GM21576 (cell line): ENCODE measurements around the gene MAPK4.
"Not testable (repeated sequence)": the region's sequence is repeated elsewhere in the genome, so short reads cannot be mapped to it uniquely, and the experiment has no call there.

ENCODE experiments used
- ATAC-seq: cut with Tn5 transposase; IDR thresholded peaks from one replicate; pipeline ENCODE4 v1.9.1; 2021; ENCODE audit warnings: mild to moderate bottlenecking, moderate library complexity; ENCODE audit not compliant: unreplicated experiment

MAPK4 gene

GRCh38 chr18:50679056-50679455 is 119.2 kb downstream of the MAPK4 start:
- ATAC-seq: no peak

DNA sequence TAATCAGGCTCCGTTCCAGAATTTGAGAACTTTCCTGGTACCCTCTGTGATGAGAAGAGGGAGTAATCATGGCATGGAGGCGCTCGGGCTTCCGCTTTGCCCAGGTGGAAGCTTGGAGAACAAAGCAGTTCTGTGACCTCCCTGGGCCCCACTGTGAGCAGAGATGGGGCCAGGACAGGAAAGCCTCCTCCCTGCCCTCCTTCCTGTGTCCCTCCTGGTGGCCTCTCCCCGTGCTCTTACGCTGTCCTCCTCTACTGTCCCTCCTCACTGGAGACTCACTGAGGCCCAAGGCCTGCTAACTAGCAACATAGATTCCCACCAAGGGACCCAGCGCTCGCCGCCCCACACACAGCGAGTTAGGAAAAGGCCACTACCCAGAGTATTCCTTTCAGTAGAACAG is 119.8 kb downstream of the MAPK4 start:
- no peak for ATAC-seq

GRCh38 chr18:50680966-50681365 is 121.1 kb downstream of the MAPK4 start:
- ATAC-seq: no peak

- ATAC-seq: no peak
Measured at GRCh38 chr18:50682852-50683251, 123.0 kb downstream of the MAPK4 start.

- ATAC-seq: no peak
Measured at GRCh38 chr18:50686409-50686808, 126.5 kb downstream of the MAPK4 start.

GRCh38 chr18:50687491-50687890 is 127.6 kb downstream of the MAPK4 start:
- ATAC-seq: no peak

DNA sequence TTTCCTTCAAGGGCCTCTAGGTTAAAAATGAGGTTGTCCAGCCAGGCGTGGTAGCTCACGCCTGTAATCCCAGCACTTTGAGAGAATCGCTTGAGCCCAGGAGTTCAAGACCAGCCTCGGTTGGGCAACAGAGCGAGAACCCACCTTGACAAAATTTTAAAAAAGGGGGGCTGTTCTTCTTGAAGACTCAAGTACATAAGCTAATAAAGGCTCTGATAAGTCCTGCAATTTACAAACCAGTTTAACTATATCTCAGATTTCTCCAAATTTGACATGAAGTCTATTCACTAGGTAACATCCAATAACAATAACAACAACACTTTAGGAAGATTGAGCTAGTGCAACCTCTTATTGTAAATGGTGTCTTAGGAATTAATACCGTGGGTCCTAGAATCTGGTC is 129.7 kb downstream of the MAPK4 start:
- ATAC-seq: no peak

DNA sequence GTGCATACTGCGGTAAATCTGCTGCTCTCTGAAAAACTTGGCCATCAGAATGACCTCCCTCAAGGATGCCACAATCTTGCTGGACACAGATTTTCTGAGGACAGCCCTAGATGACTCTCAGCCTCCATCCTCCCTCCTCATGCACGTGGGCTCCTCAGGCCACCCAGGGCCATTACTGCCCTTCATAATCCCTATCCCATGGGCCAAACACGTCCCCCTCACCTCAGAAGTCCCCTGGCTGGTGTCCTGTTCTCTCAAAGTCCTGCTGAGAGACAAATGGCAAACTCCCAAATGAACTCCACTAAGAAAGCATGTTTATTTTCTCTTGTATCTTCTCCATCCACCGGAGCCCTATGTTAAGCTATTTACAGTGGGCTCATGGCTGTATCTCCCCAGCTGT is 134.3 kb downstream of the MAPK4 start:
- ATAC-seq: no peak

- no peak for ATAC-seq
Measured at GRCh38 chr18:50695431-50696176, 135.7 kb downstream of the MAPK4 start.

DNA sequence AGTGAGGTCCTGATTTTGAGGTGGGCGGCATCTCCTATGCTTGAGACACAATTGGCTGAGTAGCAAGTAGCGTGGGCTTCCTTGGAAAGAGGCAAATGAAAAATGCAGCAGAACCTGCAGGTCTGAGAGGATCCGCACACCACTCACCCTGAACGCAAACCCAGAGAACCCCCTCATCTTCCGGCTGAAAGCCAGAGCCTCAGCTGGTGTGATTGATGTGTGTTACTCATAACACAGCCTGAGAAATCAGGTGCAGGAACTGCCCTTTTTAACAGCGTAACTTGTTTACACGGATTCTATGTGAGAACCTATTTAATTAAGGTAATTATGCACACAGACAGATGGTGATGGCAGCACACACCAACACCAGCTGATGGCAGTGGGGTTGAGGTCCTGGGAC is 136.5 kb downstream of the MAPK4 start:
- no peak for ATAC-seq

DNA sequence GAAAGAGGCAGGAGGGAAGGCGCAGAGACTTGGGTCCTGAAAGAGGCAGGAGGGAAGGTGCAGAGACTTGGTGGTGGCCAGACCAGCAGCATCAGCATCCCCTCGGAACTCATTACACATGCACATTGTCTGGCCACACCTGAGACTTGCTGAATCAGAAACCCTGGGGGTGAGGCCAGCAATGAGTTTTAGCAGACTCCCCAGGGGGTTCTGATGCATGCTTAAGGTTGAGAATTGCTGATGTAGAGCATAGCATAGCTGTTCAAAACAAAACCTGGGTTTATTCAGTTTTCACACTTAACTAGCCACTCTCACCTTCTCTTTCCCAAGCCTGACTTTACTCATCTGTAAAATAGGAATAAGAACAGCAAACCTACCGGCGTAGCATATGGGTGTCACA is 137.0 kb downstream of the MAPK4 start:
- peak; percentile 66 for ATAC-seq

GRCh38 chr18:50697509-50697908 is 137.6 kb downstream of the MAPK4 start:
- ATAC-seq: peak; percentile 31

DNA sequence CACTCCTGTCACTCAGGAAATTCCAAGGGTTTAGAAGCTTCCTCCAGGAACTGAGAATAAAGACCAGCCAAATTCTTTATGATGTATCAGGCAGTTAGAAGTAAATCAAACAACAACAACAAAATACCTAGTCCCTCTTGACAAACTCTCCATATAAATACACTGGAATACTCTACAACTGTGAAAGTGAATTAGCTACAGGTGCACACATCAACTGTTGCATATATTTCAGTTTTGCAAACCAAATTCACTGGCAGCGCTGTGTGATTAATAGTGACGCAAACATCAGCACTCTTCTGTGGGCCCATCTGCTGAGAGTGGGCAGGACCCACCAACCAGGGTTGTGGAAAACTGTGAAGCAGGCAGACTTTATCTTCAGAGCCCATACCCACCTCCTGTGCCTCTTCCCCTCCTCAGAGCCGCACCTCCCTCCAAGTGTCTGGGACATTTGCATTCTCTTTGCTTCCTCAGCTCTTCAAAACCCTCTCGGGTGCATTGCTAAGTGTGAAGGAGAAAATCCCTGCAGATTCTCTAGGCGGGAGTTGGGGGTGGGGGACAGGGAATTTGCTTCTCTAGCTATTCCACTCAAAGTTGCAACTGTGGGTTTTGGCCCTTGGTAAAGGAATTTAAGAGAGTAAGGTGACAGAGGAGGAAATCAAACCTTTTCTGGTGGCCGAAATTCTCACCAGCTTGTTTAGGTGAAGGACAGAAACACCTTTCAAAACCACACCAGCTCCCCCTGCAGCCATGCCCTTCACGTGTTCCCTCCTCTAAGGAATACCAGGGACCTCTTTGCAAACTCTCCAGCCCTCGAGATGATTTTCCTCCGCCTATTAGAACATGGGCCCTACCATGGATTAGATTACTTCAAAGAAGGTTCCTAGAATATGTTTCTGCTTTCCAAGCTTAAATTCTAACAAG is 140.6 kb downstream of the MAPK4 start:
- ATAC-seq: no peak

DNA sequence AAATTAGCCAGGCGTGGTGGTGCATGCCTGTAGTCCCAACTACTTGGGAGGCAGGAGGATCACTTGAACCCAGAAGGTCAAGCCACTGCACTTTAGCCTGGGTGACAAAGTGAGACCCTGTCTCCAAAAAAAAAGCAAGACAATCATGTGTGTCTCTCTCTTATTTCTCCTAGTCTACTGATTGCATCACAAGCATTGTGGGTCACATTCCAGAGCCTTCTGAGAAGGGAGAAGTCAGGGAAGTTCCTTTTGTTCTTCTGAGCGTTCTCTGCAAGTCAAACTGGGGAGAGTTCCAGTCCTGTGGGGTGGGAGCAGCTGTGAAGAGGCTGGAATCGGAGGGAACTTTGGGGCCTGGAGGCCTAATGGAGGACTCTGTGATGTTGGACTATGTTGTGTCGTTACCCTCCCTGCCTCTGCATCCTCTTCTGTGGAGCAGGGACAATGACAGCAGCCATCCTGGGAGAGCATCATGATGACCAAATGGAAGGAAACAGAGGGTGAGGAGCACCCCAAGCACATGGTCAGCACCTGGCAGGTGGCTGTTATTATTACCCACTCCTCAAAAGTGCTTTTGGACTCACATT is 144.6 kb downstream of the MAPK4 start:
- ATAC-seq: no peak

- no peak for ATAC-seq
Measured at GRCh38 chr18:50706199-50706598, 146.3 kb downstream of the MAPK4 start.

DNA sequence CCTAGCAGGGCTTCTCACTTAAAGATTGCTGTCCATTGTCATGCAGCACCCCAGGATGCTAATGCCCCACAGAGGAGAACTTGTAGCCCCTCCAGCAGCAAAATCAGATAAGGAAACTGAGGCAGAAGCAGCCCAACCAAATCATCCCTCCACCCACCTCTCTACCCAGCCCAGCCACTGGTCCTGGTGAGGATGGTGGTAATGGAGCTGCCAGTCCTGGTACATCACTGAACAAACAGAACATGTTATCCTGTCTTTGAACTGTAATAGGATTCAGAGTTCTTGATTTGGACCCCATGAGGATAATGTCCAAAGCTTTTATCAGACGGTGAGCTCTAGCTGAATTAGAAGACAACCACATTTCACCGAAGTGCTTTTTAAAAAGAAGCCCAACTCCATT is 146.8 kb downstream of the MAPK4 start:
- ATAC-seq: no peak

DNA sequence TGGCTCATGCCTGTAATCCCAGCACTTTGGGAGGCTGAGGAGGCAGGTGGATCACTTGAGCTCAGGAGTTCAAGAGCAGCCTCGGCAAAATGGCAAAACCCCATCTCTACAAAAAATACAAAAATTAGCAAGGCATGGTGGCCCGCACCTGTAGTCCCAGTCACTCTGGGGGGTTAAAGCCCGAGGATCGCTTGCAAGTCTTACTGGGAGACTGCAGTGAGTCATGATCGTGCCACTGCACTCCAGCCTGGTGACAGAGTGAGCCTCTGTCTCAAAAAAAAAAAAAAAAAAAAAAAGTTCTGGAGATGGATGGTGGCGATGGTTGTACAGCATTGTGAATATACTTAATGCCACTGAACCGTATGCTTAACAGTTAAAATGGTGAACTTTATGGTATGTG is 147.4 kb downstream of the MAPK4 start:
- not testable (repeated sequence) for ATAC-seq

GRCh38 chr18:50707855-50708469 is 148.1 kb downstream of the MAPK4 start:
- no peak for ATAC-seq

GRCh38 chr18:50709193-50709592 is 149.3 kb downstream of the MAPK4 start:
- no peak for ATAC-seq

GRCh38 chr18:50711386-50711785 is 151.5 kb downstream of the MAPK4 start:
- ATAC-seq: no peak

GRCh38 chr18:50715919-50716318 is 156.0 kb downstream of the MAPK4 start:
- ATAC-seq: no peak
